Activated CD8-positive, alpha-beta memory T cell treated with anti-CD3 and anti-CD28 coated beads, Interleukin-2, amount 10 ng/mL, durations not matched to agents 7 days and 5 days (primary cell): Measurements from ENCODE around the gene MYL7. TPM values are rescaled to one million over a fixed set of nuclear protein-coding genes. Genes with fewer than 3 reads are reported as not detected.

Experiments
- ATAC-seq: fragments of 150-1000 bp; cut with Tn5 transposase; one replicate; pipeline ENCODE4 v1.10.0; 2021; ENCODE audit warnings: moderate library complexity
- CTCF ChIA-PET: fragments of 350-600 bp; sonication (Branson Sonifier 250); formaldehyde crosslinking; loops from one replicate; lab custom pipeline; 2021; ENCODE audit warnings: antibody characterized with exemption; lab: Charles Lee
- DNase-seq: peaks from one replicate; pipeline ENCODE4 v3.0.0-alpha.2; 2020
- H3K27ac Mint-ChIP-seq: one replicate; pipeline ENCODE4 v1.8.0; 2021; ENCODE audit warnings: mild to moderate bottlenecking, mixed read lengths
- H3K27me3 Mint-ChIP-seq: one replicate; pipeline ENCODE4 v1.8.0; 2021; ENCODE audit warnings: mixed read lengths
- H3K36me3 Mint-ChIP-seq: one replicate; pipeline ENCODE4 v1.8.0; 2021; ENCODE audit warnings: mild to moderate bottlenecking, mixed read lengths
- H3K4me1 Mint-ChIP-seq: one replicate; pipeline ENCODE4 v1.8.0; 2021; ENCODE audit warnings: mixed read lengths
- H3K4me3 Mint-ChIP-seq: one replicate; pipeline ENCODE4 v1.8.0; 2021; ENCODE audit warnings: mild to moderate bottlenecking, moderate library complexity, mixed read lengths
- H3K9me3 Mint-ChIP-seq: one replicate; pipeline ENCODE4 v1.8.0; 2022; ENCODE audit warnings: low read depth, mixed read lengths
- total RNA-seq, 2 experiments: library from RNA; stranded (reverse); gene quantifications; one replicate each; pipeline ENCODE4 v1.2.3, GENCODE V29; 2021

MYL7 gene
- total RNA-seq, 2 experiments from 2014 or later, result not detected

- peak; percentile 60 for DNase-seq
- Mint-ChIP-seq H3K9me3 (no peaks in the 10 kb centered on the region), H3K4me1 (peaks cover 24% of the 10 kb centered on the region), H3K36me3 (no peaks in the 10 kb centered on the region), H3K27me3 (peaks cover 2% of the 10 kb centered on the region), H3K27ac (peak overlapping the region; percentile 78), H3K4me3 (peak overlapping the region; percentile 3)
- CTCF ChIA-PET, result interaction anchor here (0.8 to 3.4 kb wide), 6 partner anchors 9 to 103 kb away, joined by 3 to 14 read pairs (median 3); partner anchors contain the start of gene YKT6
- peak; percentile 86 for ATAC-seq
Measured at GRCh38 chr7:44097064-44097932, 43.8 kb downstream of the MYL7 start.

GRCh38 chr7:44096326-44096881 is 44.7 kb downstream of the MYL7 start:
- Mint-ChIP-seq H3K36me3 (no peaks in the 10 kb centered on the region), H3K27ac (peak overlapping the region; percentile 78), H3K27me3 (no peaks in the 10 kb centered on the region), H3K9me3 (no peaks in the 10 kb centered on the region), H3K4me3 (no peak overlapping the region), H3K4me1 (peaks cover 24% of the 10 kb centered on the region)
- CTCF ChIA-PET, result interaction anchor here (3.4 kb wide), 1 partner anchor 11 kb away, joined by 14 read pairs; no protein-coding TSS in a partner anchor
- ATAC-seq, result no peak
- no peak for DNase-seq

GRCh38 chr7:44095781-44096180 is 45.4 kb downstream of the MYL7 start:
- no peaks in the 10 kb centered on the region for H3K27me3 Mint-ChIP-seq
- CTCF ChIA-PET, result no interaction called here

GRCh38 chr7:44094883-44095592 is 46.1 kb downstream of the MYL7 start:
- H3K4me1 Mint-ChIP-seq, result peaks cover 24% of the 10 kb centered on the region
- no peak overlapping the region for H3K4me3 Mint-ChIP-seq
- ATAC-seq (no peak), DNase-seq (no peak)
- H3K27ac Mint-ChIP-seq, result no peak overlapping the region
- no peaks in the 10 kb centered on the region for H3K27me3 Mint-ChIP-seq
- no peaks in the 10 kb centered on the region for H3K36me3 Mint-ChIP-seq
- CTCF ChIA-PET, result interaction anchor here (0.6 kb wide), 1 partner anchor 10 kb away, joined by 3 read pairs; no protein-coding TSS in a partner anchor
- no peaks in the 10 kb centered on the region for H3K9me3 Mint-ChIP-seq

More at GRCh38 chr7:44095781-44096180, 45.4 kb downstream of the MYL7 start:
- Mint-ChIP-seq H3K9me3 (no peaks in the 10 kb centered on the region), H3K27ac (no peak overlapping the region), H3K4me1 (peaks cover 24% of the 10 kb centered on the region), H3K4me3 (no peak overlapping the region), H3K36me3 (no peaks in the 10 kb centered on the region)
- ATAC-seq (no peak), DNase-seq (no peak)

GRCh38 chr7:44094365-44094764 is 46.8 kb downstream of the MYL7 start:
- CTCF ChIA-PET, result no interaction called here
- ATAC-seq, result no peak
- Mint-ChIP-seq H3K27ac (no peak overlapping the region), H3K4me3 (no peak overlapping the region), H3K4me1 (peaks cover 24% of the 10 kb centered on the region), H3K9me3 (no peaks in the 10 kb centered on the region), H3K27me3 (no peaks in the 10 kb centered on the region), H3K36me3 (no peaks in the 10 kb centered on the region)
- DNase-seq, result no peak

- Mint-ChIP-seq H3K9me3 (no peaks in the 10 kb centered on the region), H3K27ac (no peak overlapping the region), H3K4me1 (peaks cover 19% of the 10 kb centered on the region), H3K36me3 (no peaks in the 10 kb centered on the region), H3K27me3 (no peaks in the 10 kb centered on the region), H3K4me3 (no peak overlapping the region)
- no peak for DNase-seq
- no peak for ATAC-seq
- CTCF ChIA-PET, result no interaction called here
Measured at GRCh38 chr7:44093102-44093641, 48.0 kb downstream of the MYL7 start.

Other genes starting within 250 kb of the MYL7 start
- 10 to 100 TPM; 24.3 to 26.4 TPM for gene URGCP, start 234.7 kb downstream of the MYL7 start, total RNA-seq
- gene UBE2D4, start 214.9 kb downstream of the MYL7 start, total RNA-seq, result 1 to 10 TPM; 7.2 to 7.6 TPM
- gene SPDYE1, start 143.4 kb downstream of the MYL7 start, total RNA-seq, result under 1 TPM in 1 of 2 experiments, not detected in 1; 0.20 TPM
- 100 to 1,000 TPM; 148 to 153 TPM for gene DBNL, start 96.6 kb downstream of the MYL7 start, total RNA-seq
- gene PGAM2, start 75.8 kb downstream of the MYL7 start, total RNA-seq, result under 1 TPM in 1 of 2 experiments, not detected in 1; 0.58 TPM
- 10 to 100 TPM; 41.8 to 41.9 TPM for gene POLM, start 58.8 kb downstream of the MYL7 start, total RNA-seq
- gene AEBP1, start 37.0 kb downstream of the MYL7 start, total RNA-seq, result 1 to 10 TPM; 4.0 to 6.6 TPM
- gene POLD2, start 17.8 kb downstream of the MYL7 start, total RNA-seq, result 100 to 1,000 TPM; 130 to 158 TPM
- under 1 TPM in 1 of 2 experiments, not detected in 1; 0.23 TPM for gene GCK, start 48.1 kb upstream of the MYL7 start, total RNA-seq
- 10 to 100 TPM; 57.9 to 68.3 TPM for gene YKT6, start 59.6 kb upstream of the MYL7 start, total RNA-seq
- under 1 TPM in 1 of 2 experiments, not detected in 1; 0.63 TPM for gene CAMK2B, start 184.3 kb upstream of the MYL7 start, total RNA-seq